IMR-90 (cell line): Measurements from ENCODE around the gene ZNF445. TPM values are rescaled to one million over a fixed set of nuclear protein-coding genes. Genes with fewer than 3 reads are reported as not detected.
"Not testable (repeated sequence)": the region's sequence is repeated elsewhere in the genome, so short reads cannot be mapped to it uniquely, and the experiment has no call there.

ENCODE experiments used
- ATAC-seq: fragments of 200-7000 bp; cut with Tn5 transposase; 2 replicates; pipeline ENCODE4 v1.9.1; 2020; ENCODE audit warnings: low read depth, mild to moderate bottlenecking, moderate library complexity
- BruUV-seq: library from RNA; stranded (reverse); fragments of 400-500 nt; replicated peaks from 2 replicates; lab custom pipeline; 2021; lab: Mats Ljungman, UMichigan
- CTCF ChIA-PET: fragments of 300-600 bp; formaldehyde crosslinking; extraction: SDS; loops from one replicate; lab custom pipeline; 2021; ENCODE audit warnings: antibody characterized with exemption; lab: Yijun Ruan, JAX
- POLR2A ChIA-PET: fragments of 300-600 bp; sonication (Branson Sonifier 250); formaldehyde crosslinking; loops from one replicate; lab custom pipeline; 2022; ENCODE audit warnings: antibody characterized with exemption; ENCODE audit not compliant: unreplicated experiment; lab: Charles Lee
- DNase-seq: peaks from one replicate; pipeline ENCODE4 v3.0.0; 2013
- H2AFZ ChIP-seq: replicated peaks from 2 replicates; pipeline ENCODE3; 2013; ENCODE audit warnings: low read length, mild to moderate bottlenecking; ENCODE audit not compliant: poor library complexity
- H2AK5ac ChIP-seq: 2 replicates; pipeline ENCODE4 v1.6.1; 2013; ENCODE audit warnings: low read depth, low read length, inconsistent platforms
- H2AK9ac ChIP-seq: replicated peaks from 2 replicates; pipeline ENCODE3; 2013; ENCODE audit warnings: mild to moderate bottlenecking, low read depth, low read length, moderate library complexity; ENCODE audit not compliant: poor library complexity
- H2BK120ac ChIP-seq: 2 replicates; pipeline ENCODE4 v1.6.1; 2013; ENCODE audit warnings: low read depth, low read length, inconsistent platforms
- H2BK15ac ChIP-seq: 3 replicates; pipeline ENCODE4 v1.6.1; 2013; ENCODE audit warnings: low read depth, low read length, inconsistent platforms
- H2BK20ac ChIP-seq: 2 replicates; pipeline ENCODE4 v1.6.1; 2013; ENCODE audit warnings: low read depth, mild to moderate bottlenecking, inconsistent platforms, low read length, moderate library complexity
- H2BK5ac ChIP-seq: 2 replicates; pipeline ENCODE4 v1.6.1; 2013; ENCODE audit warnings: mild to moderate bottlenecking, low read depth, low read length, inconsistent platforms; ENCODE audit not compliant: poor library complexity, severe bottlenecking
- H3K14ac ChIP-seq: replicated peaks from 2 replicates; pipeline ENCODE4 v1.6.1; 2013; ENCODE audit warnings: low read depth, low read length, inconsistent platforms
- H3K18ac ChIP-seq: 2 replicates; pipeline ENCODE4 v1.6.1; 2013; ENCODE audit warnings: low read depth, low read length, control low read depth
- H3K23ac ChIP-seq: 2 replicates; pipeline ENCODE4 v1.6.1; 2013; ENCODE audit warnings: low read depth, low read length, inconsistent platforms
- H3K27ac ChIP-seq: 2 replicates; pipeline ENCODE4 v1.5.1; 2013; ENCODE audit warnings: mild to moderate bottlenecking, control low read depth, low read length; ENCODE audit not compliant: insufficient read depth
- H3K27me3 ChIP-seq: 2 replicates; pipeline ENCODE4 v1.6.1; 2013; ENCODE audit warnings: low read length; ENCODE audit not compliant: control insufficient read depth, insufficient read depth
- H3K36me3 ChIP-seq: 2 replicates; pipeline ENCODE4 v1.6.1; 2013; ENCODE audit warnings: low read length, mixed read lengths; ENCODE audit not compliant: control insufficient read depth, insufficient read depth
- H3K4ac ChIP-seq: 2 replicates; pipeline ENCODE4 v1.6.1; 2013; ENCODE audit warnings: low read depth, low read length, inconsistent platforms
- H3K4me1 ChIP-seq: 2 replicates; pipeline ENCODE4 v1.6.1; 2013; ENCODE audit warnings: low read length, mixed read lengths; ENCODE audit not compliant: control insufficient read depth, insufficient read depth
- H3K4me2 ChIP-seq: 2 replicates; pipeline ENCODE4 v1.6.1; 2013; ENCODE audit warnings: low read depth, mild to moderate bottlenecking, control low read depth, low read length, moderate library complexity
- H3K4me3 ChIP-seq: 2 replicates; pipeline ENCODE4 v1.5.1; 2013; ENCODE audit warnings: low read depth, mild to moderate bottlenecking, control low read depth, low read length, moderate library complexity; ENCODE audit not compliant: insufficient read depth
- H3K56ac ChIP-seq: 2 replicates; pipeline ENCODE4 v1.6.1; 2013; ENCODE audit warnings: low read length, inconsistent platforms; ENCODE audit not compliant: insufficient read depth; ENCODE audit errors: extremely low read depth
- H3K79me1 ChIP-seq, 2 experiments: 2 replicates each; pipeline ENCODE4 v1.6.1; 2013; ENCODE audit warnings: low read length in 2 of 2, inconsistent platforms in 1 of 2, low read depth in 1 of 2
- H3K9ac ChIP-seq: 2 replicates; pipeline ENCODE4 v1.6.1; 2013; ENCODE audit warnings: low read depth, low read length, control low read depth
- H3K9me1 ChIP-seq: 2 replicates; pipeline ENCODE4 v1.6.1; 2013; ENCODE audit warnings: low read length, inconsistent platforms; ENCODE audit not compliant: insufficient read depth
- H3K9me3 ChIP-seq: 2 replicates; pipeline ENCODE4 v1.6.1; 2013; ENCODE audit warnings: low read length; ENCODE audit not compliant: control insufficient read depth, insufficient read depth
- H4K20me1 ChIP-seq: 2 replicates; pipeline ENCODE4 v1.6.1; 2013; ENCODE audit warnings: low read length, inconsistent platforms; ENCODE audit not compliant: insufficient read depth
- H4K5ac ChIP-seq: 2 replicates; pipeline ENCODE4 v1.6.1; 2013; ENCODE audit warnings: mild to moderate bottlenecking, low read depth, low read length, control low read depth
- H4K8ac ChIP-seq, 2 experiments: 2 replicates each; pipeline ENCODE4 v1.6.1; 2013; ENCODE audit warnings: low read depth in 2 of 2, low read length in 2 of 2, control low read depth in 1 of 2, inconsistent platforms in 1 of 2
- H4K91ac ChIP-seq: 2 replicates; pipeline ENCODE4 v1.6.1; 2013; ENCODE audit warnings: low read depth, low read length, inconsistent platforms; ENCODE audit not compliant: insufficient read depth
- MAFK ChIP-seq: IDR thresholded peaks from 2 replicates; pipeline ENCODE4 v1.6.1; 2012; ENCODE audit warnings: low read depth, low read length, improper control_type of control experiment
- POLR2A ChIP-seq: IDR thresholded peaks from 2 replicates; pipeline ENCODE4 v1.6.1; 2012; ENCODE audit warnings: mild to moderate bottlenecking, low read depth, low read length
- WGBS, 2 experiments: methylation state at CpG; one replicate each; pipeline versions ENCODE4 v1.1.5 to v1.1.7; 2013; ENCODE audit warnings: missing lambda C conversion rate in 2 of 2; ENCODE audit not compliant: insufficient read length in 1 of 2; ENCODE audit errors: extremely low coverage in 2 of 2; 5-methylcytosine and 5-hydroxymethylcytosine counted together
- dilution Hi-C: fragments of 300-500 bp; cut with HindIII; formaldehyde crosslinking; loops from one replicate; pipeline ENCODE4 v1.14.3; 2018; ENCODE audit warnings: low sequenced_read_pairs; ENCODE audit not compliant: unreplicated experiment
- in situ Hi-C: fragments of 300-500 bp; cut with MboI; formaldehyde crosslinking; loops from 3 replicates; pipeline ENCODE4 v1.14.3; 2019; ENCODE audit warnings: low sequenced_read_pairs, inconsistent platforms, mixed read lengths
- intact Hi-C: fragments of 100-400 bp; cut with micrococcal nuclease; formaldehyde crosslinking; loops from 2 replicates; pipeline ENCODE4 v1.10.0; 2022
- polyA plus RNA-seq, 3 experiments: library from polyadenylated mRNA; depleted of rRNA; stranded (reverse); fragments of >200 nt; gene quantifications; 2 replicates each; pipeline ENCODE4 v1.2.3, GENCODE V29; 2012; ENCODE audit warnings: low replicate concordance in 1 of 3
- total RNA-seq: library from RNA; depleted of rRNA; stranded (reverse); fragments of >200 nt; gene quantifications from 2 replicates; pipeline ENCODE4 v1.2.3, GENCODE V29; 2012

Gene ZNF445
- total and polyA plus RNA-seq, 2 of the 4 experiments (the other 2 are of a cell fraction) = 3.3 to 6.3 TPM

DNA sequence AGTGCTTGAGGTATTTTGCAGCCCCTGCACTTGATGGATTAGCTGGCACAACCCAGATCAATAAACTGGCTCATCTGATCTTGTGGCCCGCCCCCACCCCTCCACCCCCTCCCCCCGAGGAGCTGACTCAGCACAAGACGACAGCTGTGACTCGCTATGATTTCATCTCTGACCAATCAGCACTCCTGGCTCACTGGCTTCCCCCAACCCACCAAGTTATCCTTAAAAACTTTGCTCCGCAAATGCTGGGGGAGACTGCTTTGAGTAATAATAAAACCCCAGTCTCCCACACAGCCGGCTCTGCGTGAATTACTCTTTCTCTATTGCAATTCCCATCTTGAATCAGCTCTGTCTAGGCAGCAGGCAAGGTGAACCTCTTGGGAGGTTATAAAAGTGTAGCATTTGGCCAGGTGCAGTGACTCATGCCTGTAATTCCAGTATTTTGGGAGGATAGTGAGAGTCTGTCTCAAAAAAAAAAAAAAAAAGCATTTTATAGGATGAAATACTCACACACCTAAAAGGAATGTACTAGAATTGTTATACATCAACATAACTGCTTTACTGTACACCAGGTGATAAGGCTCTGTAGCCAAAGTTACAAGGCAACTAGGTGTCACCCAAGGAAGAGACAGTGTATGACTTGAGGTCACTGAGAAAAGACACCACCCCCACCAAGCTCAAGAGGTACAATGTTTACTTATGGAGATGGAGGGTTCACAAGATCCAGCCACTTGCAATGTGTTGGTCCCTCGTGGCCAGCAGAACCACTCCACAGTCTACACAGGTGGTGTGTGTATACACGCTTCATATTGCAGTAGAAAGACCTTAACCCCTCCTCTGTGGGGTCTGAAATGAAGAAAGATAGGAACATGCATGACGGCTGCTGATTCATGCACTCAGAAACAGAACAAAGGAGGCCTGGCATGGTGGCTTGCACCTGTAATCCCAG, 8.6 kb downstream of the ZNF445 start:
- Histone ChIP-seq H3K27me3 (no peaks in the 10 kb centered on the region), H3K23ac (no peak overlapping the region), H3K18ac (no peak overlapping the region), H3K4me2 (no peak overlapping the region), H2BK20ac (no peak overlapping the region), H3K4me1 (peaks cover 4% of the 10 kb centered on the region; the same call in 1 of the 2 replicates), H2AFZ (no peak overlapping the region), H3K14ac (no peak overlapping the region), H4K8ac (no peak overlapping the region), H3K36me3 (peaks cover 9% of the 10 kb centered on the region), H4K20me1 (peaks cover 11% of the 10 kb centered on the region), H3K79me1 (peaks cover 35 to 47% of the 10 kb centered on the region in 2 experiments), H3K9me3 (no peaks in the 10 kb centered on the region), H3K27ac (no peak overlapping the region), H2AK5ac (no peak overlapping the region), H3K4ac (no peak overlapping the region), H3K4me3 (no peak overlapping the region), H3K9ac (no peak overlapping the region), H3K9me1 (peaks cover 5% of the 10 kb centered on the region; the same call in 1 of the 2 replicates), H4K91ac (no peak overlapping the region), H2AK9ac (peak overlapping the region; percentile 50), H4K5ac (no peak overlapping the region), H2BK5ac (no peak overlapping the region), H3K56ac (no peak overlapping the region), H2BK120ac (no peak overlapping the region), H2BK15ac (no peak overlapping the region)
- intact Hi-C loops (no loop called here), dilution Hi-C loops (no loop called here), in situ Hi-C loops (no loop called here)
- DNase-seq = peak; percentile 57
- BruUV-seq = no TSS peak
- CTCF ChIA-PET = no interaction called here
- POLR2A ChIA-PET = no interaction called here
- WGBS, 2 experiments = no CpG with 5 or more reads among the region's 10 CpGs
- peak; percentile 71 for TF ChIP-seq MAFK
- no peak for TF ChIP-seq POLR2A
- peak; percentile 87 for ATAC-seq

DNA sequence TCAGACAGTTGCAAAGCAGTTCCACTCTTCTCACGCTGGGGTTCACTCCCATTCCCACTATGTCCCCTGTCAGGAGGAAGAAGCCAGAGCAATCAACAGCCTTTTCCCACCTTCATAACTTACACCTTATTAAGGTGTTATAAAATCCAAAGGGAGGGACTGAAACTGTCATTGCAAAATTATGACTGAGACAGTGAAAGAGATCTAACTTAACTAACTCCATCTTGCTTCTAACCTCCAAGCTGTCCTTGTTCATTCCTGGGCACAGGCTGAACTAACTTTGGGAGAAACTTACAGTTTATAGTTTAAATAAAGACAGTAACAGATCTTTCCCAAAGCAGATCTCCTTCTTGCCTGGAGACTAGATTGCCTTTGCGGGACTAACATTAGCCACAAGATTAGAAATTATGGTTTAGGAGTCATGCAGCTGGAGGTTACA, 9.4 kb downstream of the ZNF445 start:
- H2BK15ac ChIP-seq, H3K9me1 ChIP-seq, CTCF ChIA-PET, H3K27ac ChIP-seq, H3K9ac ChIP-seq, H4K91ac ChIP-seq, H2AFZ ChIP-seq, ATAC-seq, H2BK20ac ChIP-seq, in situ Hi-C loops, H2BK5ac ChIP-seq, H2BK120ac ChIP-seq, DNase-seq, H3K9me3 ChIP-seq, H3K23ac ChIP-seq, H3K4me2 ChIP-seq, H2AK5ac ChIP-seq, H3K4me3 ChIP-seq, intact Hi-C loops, BruUV-seq, H3K18ac ChIP-seq, H3K27me3 ChIP-seq, H3K4me1 ChIP-seq, H4K5ac ChIP-seq, H3K14ac ChIP-seq, H4K8ac ChIP-seq, POLR2A ChIA-PET, dilution Hi-C loops, H3K56ac ChIP-seq, H2AK9ac ChIP-seq, H3K4ac ChIP-seq: not testable (repeated sequence)
- no CpG with 5 or more reads among the region's 2 CpGs for WGBS, 2 experiments
- Histone ChIP-seq H3K36me3 (peaks cover 12% of the 10 kb centered on the region), H4K20me1 (peaks cover 11% of the 10 kb centered on the region), H3K79me1 (peaks cover 35 to 50% of the 10 kb centered on the region in 2 experiments)
